ENCODE results near the gene MAS1. TPM values are rescaled to one million over a fixed set of nuclear protein-coding genes. Genes with fewer than 3 reads are reported as not detected.
A peak's percentile ranks its signal among the peaks of the same experiment; 100 is the strongest.

MAS1 gene
- total RNA-seq, 2 donors from 2014 or later, result not detected

GRCh38 chr6:159935065-159935464 is 44.3 kb downstream of the MAS1 start:
- H3K4me3 ChIP-seq, result no peak overlapping the region
- H3K9me3 ChIP-seq, result peaks cover 0 to 11% of the 10 kb centered on the region in 2 donors
- peak overlapping the region; percentile 11 to 57 for H3K27ac ChIP-seq

GRCh38 chr6:159935633-159936032 is 44.8 kb downstream of the MAS1 start:
- H3K36me3 ChIP-seq, result no peaks in the 10 kb centered on the region
- no peak for DNase-seq (ENCODE audit: low spot score)
- no peak for TF ChIP-seq CTCF (IDR thresholded peaks at IDR 0.05)
- peak overlapping the region; percentile 11 to 57 for H3K27ac ChIP-seq
- H3K4me3 ChIP-seq, result no peak overlapping the region
- no peaks in the 10 kb centered on the region for H3K27me3 ChIP-seq
- H3K9me3 ChIP-seq, result peaks cover 0 to 11% of the 10 kb centered on the region in 2 donors
- H3K4me1 ChIP-seq, result peaks cover 0 to 12% of the 10 kb centered on the region in 2 donors

More at GRCh38 chr6:159935065-159935464, 44.3 kb downstream of the MAS1 start:
- DNase-seq (ENCODE audit: low spot score), result no peak
- Histone ChIP-seq H3K36me3 (no peaks in the 10 kb centered on the region), H3K4me1 (peaks cover 0 to 11% of the 10 kb centered on the region in 2 donors), H3K27me3 (no peaks in the 10 kb centered on the region)
- TF ChIP-seq CTCF (IDR thresholded peaks at IDR 0.05), result no peak

- DNase-seq (ENCODE audit: low spot score), result no peak
- Histone ChIP-seq H3K36me3 (no peaks in the 10 kb centered on the region), H3K27ac (peak overlapping the region; percentile 27 to 28), H3K4me1 (peaks cover 0 to 24% of the 10 kb centered on the region in 2 donors), H3K27me3 (no peaks in the 10 kb centered on the region), H3K4me3 (no peak overlapping the region), H3K9me3 (peaks cover 7 to 24% of the 10 kb centered on the region in 2 donors)
- no peak for TF ChIP-seq CTCF (IDR thresholded peaks at IDR 0.05)
Measured at GRCh38 chr6:159939591-159940016, 48.8 kb downstream of the MAS1 start.

Other genes starting within 250 kb of the MAS1 start
- gene SOD2, start 197.7 kb upstream of the MAS1 start, total RNA-seq, result 100 to 1,000 TPM; 243 to 555 TPM
- 10 to 100 TPM; 43.4 to 45.3 TPM for gene WTAP, start 163.5 kb upstream of the MAS1 start, total RNA-seq
- gene ACAT2, start 128.9 kb upstream of the MAS1 start, total RNA-seq, result 1 to 10 TPM; 1.5 to 1.6 TPM
- 100 to 1,000 TPM; 101 to 102 TPM for gene TCP1, start 101.4 kb upstream of the MAS1 start, total RNA-seq
- gene MRPL18, start 100.5 kb upstream of the MAS1 start, total RNA-seq, result 10 to 100 TPM; 62.3 to 66.0 TPM
- gene PNLDC1, start 90.7 kb upstream of the MAS1 start, total RNA-seq, result under 1 TPM in 1 of 2 donors, not detected in 1; 0.33 TPM
- gene IGF2R, start 78.1 kb downstream of the MAS1 start, total RNA-seq, result 10 to 100 TPM; 47.9 to 48.9 TPM
- not detected for gene SLC22A1, start 230.8 kb downstream of the MAS1 start, total RNA-seq

Data from right atrium auricular region (tissue), 2 donors.